SK-N-MC (cell line): ENCODE measurements around the gene CAMTA1.

Source experiments
- EZH2 ChIP-seq: fragments of 200-600 bp; sonication (generic); IDR thresholded peaks from one replicate; pipeline ENCODE4 v1.6.1; 2017; ENCODE audit warnings: antibody characterized with exemption
- FOXP2 ChIP-seq: optimal IDR thresholded peaks from 2 replicates; pipeline ENCODE3; 2011; ENCODE audit warnings: mild to moderate bottlenecking, moderate library complexity; ENCODE audit not compliant: insufficient read depth; ENCODE audit errors: extremely low read length, control extremely low read depth
- POLR2AphosphoS5 ChIP-seq: IDR thresholded peaks from 2 replicates; pipeline ENCODE4 v1.6.1; 2012; ENCODE audit warnings: mild to moderate bottlenecking, low read depth, low read length, borderline replicate concordance

- no peak for TF ChIP-seq EZH2
- TF ChIP-seq POLR2AphosphoS5: no peak
- no peak for TF ChIP-seq FOXP2
Measured at GRCh38 chr1:7011826-7012225, 226.6 kb downstream of the CAMTA1 start.
